Colon (tissue), 2 donors: ENCODE measurements around the gene E4F1.

Source experiments
- FAIRE-seq: peaks from 2 replicates; lab custom pipeline; 2012; peaks lifted over from hg19 to GRCh38; lab: Jason Lieb, UNC
- donor health status: control.
- donor health status: control.

Gene E4F1, protein sequence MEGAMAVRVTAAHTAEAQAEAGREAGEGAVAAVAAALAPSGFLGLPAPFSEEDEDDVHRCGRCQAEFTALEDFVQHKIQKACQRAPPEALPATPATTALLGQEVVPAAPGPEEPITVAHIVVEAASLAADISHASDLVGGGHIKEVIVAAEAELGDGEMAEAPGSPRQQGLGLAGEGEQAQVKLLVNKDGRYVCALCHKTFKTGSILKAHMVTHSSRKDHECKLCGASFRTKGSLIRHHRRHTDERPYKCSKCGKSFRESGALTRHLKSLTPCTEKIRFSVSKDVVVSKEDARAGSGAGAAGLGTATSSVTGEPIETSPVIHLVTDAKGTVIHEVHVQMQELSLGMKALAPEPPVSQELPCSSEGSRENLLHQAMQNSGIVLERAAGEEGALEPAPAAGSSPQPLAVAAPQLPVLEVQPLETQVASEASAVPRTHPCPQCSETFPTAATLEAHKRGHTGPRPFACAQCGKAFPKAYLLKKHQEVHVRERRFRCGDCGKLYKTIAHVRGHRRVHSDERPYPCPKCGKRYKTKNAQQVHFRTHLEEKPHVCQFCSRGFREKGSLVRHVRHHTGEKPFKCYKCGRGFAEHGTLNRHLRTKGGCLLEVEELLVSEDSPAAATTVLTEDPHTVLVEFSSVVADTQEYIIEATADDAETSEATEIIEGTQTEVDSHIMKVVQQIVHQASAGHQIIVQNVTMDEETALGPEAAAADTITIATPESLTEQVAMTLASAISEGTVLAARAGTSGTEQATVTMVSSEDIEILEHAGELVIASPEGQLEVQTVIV

DNA sequence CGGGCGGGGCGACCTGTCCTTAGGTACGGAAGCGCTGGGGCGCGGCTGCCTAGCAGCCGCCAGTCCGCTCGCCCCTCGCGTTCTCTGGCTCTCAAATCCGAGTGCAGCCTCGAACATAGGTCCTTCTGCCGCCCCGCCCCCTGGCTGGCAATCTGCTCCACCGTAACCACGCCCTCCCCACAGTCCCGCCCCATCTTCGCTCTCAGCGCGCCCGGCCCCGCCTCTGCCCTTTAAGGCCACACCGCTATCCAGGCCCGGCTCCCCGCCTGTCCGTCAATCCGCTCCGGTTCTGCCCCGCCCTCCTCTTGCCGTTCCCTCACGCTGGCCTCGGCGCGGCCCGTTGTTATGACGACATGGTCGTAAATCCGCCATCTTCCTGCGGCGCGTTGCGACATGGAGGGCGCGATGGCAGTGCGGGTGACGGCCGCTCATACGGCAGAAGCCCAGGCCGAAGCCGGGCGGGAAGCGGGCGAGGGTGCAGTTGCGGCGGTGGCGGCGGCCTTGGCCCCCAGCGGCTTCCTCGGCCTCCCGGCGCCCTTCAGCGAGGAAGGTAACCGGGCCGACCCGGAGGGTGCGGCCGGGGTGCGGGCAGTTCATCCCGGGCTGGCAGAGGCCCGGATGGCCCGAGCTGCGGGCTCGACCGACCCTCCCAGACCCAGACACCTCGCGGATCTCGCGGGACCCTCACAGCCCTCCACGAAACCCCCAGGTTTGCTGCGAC, at the start of gene E4F1:
TSS of gene E4F1 (plus strand) at position 371 of the 721 bp plus-strand sequence. CDS start at position 394, 23 bp downstream.
- no peak for FAIRE-seq

DNA sequence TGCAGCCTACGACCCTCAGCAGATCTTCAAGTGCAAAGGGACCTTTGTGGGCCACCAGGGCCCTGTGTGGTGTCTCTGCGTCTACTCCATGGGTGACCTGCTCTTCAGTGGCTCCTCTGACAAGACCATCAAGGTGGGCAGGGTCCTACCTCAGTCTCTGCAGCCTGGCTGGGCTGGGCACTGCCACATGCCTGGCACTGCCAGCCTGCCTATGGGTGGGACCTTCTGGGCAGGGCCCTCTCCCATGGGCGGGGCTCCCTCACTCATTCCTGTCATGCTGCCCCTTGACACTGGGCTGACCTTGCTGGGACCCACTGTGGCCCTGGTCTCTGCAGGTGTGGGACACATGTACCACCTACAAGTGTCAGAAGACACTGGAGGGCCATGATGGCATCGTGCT, 49.5 kb upstream of the E4F1 start:
- FAIRE-seq = no peak

DNA sequence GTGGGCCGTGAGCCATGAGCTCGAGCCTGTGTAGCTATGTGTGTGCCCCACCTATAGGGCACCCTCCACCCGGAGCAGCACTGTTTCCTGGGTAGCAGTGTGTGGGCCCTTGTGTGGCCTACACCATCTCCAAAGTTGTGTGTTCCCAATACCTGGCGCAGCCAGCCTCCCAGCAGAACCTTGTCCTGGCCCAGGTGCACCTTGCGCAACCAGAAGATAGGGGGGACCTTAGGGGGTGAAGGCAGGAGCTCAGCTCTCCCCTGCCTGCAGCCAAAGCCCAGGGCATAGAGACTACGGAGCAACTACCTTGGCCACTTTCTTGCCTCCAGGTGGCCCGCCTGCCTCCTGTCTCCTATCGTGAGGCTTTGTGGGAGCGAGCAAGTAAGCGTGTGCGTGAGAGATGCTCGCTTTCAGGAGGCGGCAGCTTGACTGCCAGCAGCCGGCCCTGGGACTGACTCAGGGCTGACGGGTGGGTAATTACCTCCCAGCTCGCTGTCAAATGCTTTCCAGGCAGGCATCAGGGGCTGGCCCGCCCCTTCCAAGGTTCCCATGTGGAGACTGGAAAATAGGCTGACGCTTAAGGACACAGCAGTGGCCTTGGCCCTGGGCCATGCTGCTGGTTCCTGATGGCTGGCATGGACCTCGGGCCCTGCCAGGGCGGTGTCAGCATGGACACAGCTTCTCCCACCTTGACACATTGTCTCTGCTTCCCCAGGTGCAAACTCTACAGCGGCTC, 48.8 kb upstream of the E4F1 start:
- no peak for FAIRE-seq

DNA sequence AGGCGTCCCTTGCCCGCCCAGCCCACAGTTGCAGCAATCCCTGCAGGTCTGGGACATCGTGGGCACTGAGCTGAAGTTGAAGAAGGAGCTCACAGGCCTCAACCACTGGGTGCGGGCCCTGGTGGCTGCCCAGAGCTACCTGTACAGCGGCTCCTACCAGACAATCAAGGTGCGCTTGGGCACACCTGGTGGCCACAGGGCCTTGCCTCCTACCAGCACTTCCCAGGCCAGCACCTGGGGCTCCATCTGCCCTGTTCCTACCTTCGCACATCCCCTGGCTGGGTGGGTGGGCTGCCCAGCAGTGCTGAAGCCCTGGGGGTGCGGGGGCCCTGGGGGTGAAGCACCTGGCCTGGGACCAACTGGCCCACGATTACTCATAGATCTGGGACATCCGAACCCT, 47.9 kb upstream of the E4F1 start:
- no peak for FAIRE-seq

DNA sequence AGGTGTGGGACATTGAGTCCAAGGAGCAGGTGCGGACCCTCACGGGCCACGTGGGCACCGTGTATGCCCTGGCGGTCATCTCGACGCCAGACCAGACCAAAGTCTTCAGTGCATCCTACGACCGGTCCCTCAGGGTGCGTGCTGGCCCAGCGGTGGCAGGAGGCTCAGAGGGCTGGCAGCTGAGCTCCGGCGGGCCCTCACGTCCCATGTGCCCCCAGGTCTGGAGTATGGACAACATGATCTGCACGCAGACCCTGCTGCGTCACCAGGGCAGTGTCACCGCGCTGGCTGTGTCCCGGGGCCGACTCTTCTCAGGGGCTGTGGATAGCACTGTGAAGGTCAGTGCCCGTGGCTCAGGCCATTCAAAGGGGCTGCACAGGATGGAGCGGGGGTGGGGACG, 47.3 kb upstream of the E4F1 start:
- no peak for FAIRE-seq

DNA sequence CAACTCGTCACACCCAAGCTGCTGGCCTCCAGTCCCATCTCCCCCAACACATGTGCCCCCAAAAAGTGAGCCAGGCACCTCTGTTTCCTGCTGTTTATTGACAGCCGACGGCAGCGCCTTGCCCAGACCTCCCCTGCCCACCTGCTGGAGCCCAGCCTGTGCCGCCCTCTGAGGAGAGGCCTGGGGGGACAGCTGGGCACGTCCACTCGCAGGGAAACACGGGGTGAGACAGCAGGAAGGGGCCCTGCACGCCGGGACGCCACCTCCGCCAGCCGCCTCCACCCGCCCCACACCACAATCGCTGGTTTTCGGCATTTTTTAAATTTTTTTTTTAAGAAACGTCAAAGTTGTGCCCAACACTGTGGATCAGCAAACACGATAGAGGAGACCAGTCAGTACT, 46.3 kb upstream of the E4F1 start:
- FAIRE-seq = no peak

DNA sequence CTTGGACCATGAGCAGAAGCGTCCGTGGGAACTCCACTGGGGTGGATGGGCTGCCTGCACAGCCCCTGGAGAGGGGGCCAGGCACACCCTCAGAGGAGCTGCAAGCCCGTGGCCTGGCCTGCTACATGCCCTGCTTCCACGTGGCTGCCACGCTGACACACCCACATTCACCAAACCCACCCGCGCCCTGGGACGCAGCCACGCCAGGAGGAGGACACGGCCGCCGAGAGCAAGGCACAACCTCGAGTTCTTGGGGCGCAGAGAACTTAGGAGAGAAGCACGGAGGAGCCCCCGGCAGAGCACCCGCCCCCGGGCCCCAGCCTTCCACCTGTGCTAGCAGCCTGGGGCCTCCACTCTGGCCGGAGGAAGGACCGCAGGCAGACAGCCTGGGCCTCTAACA, 45.8 kb upstream of the E4F1 start:
- no peak for FAIRE-seq

DNA sequence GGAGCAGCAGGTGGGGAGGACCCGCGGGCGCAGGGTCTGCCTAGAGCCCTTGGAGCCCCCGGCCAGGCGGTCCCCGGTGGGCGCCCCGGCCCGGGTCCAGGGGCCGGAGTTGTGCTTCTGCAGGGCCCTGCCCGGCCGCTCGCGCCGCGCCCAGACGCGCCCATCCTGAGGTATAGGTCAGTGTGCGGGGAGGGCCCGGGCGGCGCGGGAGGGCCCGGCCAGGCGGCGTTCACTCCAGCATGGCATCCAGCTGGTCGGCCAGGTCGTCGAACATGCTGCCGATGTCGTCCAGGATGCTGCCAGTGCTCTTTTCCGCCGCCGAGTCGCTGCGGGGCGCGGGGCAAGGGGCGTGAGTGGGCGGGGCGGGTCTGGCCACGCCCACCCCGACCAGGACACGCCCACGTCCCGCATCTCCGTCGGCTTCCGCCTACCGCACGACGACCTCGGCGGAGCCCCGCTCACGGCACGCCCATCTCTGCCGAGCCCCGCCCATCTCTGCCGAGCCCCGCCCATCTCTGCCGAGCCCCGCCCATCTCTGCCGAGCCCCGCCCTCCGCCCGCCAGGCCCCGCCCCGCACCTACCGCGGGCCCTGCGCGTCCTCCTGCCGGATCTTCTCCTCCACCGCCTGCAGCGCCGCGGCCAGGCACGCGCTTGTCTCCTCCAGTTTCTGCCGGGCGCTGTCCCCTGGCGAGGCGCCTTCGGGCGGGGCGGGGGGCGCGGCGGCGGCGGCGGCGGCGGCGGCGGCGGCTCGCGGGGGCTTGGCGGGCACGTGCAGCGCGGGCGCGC, 44.9 kb upstream of the E4F1 start:
- no peak for FAIRE-seq

DNA sequence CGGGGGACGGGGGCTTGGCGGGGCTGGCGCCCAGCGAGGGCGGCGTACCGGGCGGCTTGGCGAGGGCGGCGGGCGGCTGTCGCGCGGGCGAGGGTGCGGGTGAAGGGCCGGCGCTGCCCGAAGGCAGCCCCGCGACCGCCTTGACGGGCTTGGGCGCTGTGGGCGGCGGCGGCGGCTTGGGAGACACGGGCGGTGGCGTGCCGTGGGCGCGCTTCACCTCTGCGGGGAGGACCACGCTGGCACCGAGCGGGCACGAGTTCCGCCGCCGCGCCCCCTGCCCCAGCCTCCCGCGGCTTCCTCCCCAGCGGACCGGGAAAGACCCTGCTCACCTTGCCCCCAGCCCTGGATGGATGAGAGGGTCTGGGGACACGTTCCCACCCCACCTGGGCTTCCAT, 44.3 kb upstream of the E4F1 start:
- no peak for FAIRE-seq

DNA sequence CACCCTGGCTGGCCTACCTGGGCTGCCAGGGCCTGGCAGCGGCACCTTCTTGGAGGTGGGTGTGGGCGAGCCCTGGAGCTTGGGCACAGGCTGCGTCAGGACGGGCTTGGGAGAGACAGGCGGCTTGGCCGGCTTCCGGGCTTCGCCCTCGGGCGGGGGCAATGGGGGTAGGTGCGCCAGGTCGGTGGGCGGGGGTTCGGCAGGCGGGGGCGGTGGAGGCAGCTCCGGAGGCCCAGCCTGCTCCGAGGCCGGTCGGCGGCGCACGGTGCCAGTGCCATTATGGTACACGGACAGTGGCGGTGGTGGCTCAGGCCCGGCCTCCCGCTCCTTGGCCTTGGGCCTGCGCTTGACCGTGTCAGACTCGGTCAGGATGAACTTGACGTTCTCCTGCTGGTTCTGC, 43.8 kb upstream of the E4F1 start:
- FAIRE-seq = no peak

DNA sequence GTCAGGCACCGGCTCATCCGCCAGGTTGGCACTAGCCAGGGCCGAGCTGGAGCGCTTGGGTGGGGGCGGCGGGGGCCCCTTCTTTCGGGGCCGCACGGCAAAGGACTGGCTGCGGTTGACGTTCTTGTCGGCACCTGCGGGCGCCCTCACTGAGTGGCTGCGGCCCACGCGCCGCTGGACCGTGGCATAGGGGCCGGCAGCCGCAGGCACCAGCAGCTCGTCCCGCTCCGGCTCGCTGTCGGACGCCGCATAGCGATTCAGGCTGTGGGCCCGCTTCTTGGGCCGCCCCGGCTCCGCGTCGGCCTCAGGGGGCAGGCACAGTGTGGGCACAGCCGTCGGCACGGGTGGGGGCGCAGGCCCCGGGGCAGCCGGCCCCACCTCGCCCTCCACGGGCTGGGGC, 42.9 kb upstream of the E4F1 start:
- no peak for FAIRE-seq

DNA sequence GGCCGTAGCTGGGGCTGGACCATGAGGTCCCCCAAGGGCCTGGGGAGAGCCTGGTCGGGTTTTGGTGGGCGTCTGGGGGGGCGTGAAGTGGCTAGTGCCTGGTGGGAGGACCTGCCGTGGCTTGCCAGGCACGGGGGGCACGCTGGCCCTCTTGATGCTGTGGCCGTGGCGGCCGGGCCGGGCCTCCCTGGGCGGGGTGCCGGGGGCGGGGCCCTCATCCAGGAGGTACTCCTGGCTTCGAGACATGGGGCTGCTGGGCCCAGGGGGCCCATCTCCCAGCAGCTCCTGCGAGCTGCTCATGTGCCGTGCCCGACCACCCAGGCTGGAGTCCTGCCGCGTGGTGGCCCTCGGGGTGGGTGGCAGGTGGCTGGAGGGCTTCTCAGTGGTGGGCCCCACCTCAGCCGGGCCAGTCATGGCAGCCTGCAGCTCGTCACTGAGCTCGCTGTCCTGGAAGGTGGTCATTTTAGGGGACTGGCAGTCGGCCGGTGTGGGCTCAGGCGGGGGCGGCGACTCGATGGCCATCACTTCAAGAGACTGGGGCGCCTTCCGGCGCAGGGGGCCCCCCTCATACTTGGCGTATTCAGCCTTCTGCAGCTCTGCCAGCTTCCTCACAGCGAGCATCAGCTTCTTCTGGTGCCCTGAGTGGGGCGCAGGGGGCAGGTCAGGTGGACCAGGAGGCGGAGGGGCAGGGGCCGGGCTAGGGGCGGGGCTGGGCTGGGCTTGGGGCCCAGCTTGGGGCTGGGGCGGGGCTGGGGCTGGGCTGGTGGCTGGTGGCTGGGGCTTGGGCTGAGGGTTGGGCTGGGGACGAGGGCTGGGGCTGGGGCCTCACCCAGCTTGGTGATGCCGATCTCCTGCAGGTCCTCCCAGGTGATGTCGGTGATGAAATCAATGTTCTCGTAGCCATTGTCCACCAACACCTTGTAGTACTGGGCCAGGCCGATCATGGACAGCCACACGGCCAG, 42.1 kb upstream of the E4F1 start:
- FAIRE-seq = no peak

DNA sequence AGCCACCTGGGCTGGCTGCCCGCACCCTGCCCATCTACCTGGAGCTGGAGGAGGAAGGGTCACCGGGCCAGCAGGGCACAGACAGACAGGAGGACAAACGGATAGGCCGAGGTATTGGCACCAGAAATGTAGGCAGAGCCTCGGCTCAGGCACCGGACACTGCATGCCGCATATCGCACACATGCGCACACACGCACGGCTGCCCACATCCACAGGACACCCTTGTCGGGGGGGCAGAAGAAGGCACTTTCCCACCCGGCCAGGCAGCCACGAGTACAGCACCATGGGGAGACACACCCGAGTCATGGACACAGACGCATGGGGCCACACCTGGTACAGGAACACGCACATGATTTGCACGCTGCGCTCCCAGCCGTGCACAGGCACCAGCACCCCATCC, 41.4 kb upstream of the E4F1 start:
- FAIRE-seq = no peak

DNA sequence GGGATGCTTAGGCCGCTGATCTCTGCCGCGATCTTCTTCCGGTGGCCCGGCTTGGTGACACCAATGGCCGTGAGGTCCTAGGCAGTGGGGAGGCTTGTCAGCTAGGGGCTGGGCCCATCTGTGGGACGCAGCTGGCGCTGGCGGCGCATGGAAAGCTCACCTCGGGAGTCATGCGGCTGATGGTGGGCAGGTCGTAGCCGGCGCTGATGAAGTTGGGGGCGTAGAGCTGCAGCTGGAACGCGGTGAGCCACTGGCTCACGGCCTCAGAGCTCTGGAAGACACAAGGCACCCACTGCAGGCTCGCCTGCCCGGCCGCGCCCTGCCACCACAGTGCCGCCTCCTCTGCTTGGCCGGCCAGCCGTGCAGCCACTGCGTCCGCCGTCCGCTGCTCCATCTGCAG, 39.7 kb upstream of the E4F1 start:
- no peak for FAIRE-seq

DNA sequence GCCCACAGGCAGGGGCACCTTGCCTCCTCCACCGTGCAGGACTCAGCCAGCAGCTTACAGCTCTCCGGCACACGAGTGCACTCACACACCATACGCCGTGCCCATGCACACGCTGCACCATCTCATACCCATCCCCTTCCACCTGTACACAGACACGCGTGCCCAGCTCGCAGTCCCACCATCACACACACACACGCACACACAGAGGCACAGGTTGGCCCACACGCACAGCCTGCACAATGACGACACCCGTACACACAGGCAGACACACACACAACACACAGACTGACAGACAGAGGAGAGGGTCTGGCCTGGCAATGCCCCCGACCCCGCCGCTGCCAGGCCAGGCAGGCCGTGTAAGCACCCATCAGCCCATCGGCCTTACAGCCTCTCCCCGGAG, 39.0 kb upstream of the E4F1 start:
- FAIRE-seq = no peak

DNA sequence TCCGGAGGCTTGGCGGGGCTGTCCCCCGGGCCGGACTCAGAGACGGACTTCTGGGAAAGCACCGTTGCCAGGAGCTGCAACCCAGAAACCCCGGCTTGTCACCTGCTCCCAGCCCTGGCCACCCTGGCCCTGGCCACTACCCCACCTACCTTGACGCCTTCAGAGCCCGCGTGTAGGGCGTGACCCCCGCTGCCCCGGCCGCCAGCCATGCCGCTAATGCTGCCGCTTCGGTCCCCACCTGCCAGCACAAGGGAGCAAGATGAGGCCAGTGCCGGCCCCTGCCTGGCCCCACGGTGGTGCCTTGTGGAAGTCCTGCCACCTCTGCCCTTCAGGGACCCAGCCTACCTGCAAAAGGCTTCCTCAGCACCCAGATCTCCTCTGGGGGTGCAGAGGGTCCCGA, 38.4 kb upstream of the E4F1 start:
- FAIRE-seq = no peak

DNA sequence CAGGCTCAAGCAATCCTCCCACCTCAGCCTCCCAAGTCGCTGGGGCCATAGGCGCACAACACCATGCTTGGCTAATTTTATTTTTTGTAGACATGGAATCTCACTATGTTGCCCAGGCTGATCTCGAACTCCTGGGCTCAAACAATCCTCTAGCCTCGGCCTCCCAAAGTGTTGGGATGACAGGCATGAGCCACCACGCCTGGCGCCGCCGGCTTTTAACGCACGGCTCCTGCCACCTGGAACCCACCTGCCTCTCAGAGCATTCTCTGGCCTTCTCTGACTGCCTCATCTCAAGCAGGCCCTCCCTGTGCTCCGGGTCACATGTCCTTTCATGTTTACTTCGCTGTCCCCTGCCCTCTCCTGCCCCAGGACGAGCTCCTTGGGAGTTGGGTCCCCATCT, 37.3 kb upstream of the E4F1 start:
- no peak for FAIRE-seq

DNA sequence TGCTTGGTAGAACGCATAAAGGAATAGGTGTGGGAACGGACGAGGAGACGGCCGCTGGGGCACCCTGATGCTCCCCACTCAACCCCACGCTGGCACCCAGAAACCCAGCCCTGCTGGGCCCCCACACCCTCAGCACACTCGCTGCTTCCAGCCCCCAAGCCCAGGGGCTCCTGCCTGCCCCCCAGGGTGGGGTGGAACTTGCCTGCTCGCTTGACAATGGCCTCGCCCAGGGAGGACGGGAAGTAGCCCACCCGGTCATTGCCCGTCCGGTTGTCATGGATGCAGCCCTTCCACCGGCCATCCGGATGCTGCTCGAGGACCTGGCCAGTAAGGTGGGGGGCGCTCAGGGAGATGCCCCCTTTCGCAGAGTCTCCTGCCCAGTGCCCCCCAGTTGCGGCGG, 36.9 kb upstream of the E4F1 start:
- FAIRE-seq = no peak

DNA sequence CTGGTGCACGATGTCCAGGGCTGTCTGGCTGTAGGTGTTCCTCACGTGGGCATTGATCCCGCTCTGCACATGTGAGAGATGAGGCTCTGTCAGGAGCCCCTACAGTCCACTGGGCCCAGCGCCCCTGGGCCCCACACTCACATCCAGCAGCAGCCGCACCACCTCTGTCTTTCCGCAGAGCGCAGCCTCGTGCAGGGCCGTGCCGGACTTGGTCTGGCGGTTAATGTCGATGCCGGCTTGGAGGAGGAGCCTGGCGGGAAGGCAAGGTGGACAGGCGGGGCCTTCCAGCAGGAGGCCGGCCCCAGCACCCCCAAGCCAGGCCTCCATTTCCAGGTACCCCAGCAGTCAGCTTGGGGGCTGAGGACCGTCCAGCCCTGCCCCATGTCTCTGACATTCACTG, 36.2 kb upstream of the E4F1 start:
- FAIRE-seq = no peak

DNA sequence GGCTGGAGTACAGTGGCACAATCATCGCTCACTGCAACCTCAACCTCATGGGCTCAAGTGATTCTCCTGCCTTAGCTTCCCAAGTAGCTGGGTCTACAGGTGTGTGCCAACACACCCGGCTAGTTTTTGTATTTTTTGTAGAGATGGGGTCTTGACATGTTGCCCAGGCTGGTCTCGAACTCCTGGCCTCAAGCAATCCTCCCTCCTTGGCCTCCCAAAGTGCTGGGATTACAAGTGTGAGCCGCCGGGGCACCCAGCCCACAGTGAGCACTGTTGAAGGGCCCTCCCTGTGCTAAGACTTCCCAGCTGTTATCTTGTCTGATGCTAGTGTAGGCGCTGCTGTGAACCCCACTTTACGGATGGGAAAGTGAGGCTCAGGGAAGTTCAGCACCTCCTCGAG, 35.0 kb upstream of the E4F1 start:
- no peak for FAIRE-seq
